K562 (cell line): Measurements from ENCODE around the gene PLD3. TPM values are rescaled to one million over a fixed set of nuclear protein-coding genes. Genes with fewer than 3 reads are reported as not detected.

Source experiments
- ATAC-seq: fragments of 200-7000 bp; cut with Tn5 transposase; 3 replicates; pipeline ENCODE4 v1.9.1; 2020; ENCODE audit warnings: moderate library complexity
- BruUV-seq: library from RNA; stranded (reverse); fragments of 400-500 nt; replicated peaks from 2 replicates; lab custom pipeline; 2021; lab: Mats Ljungman, UMichigan
- CTCF ChIA-PET: fragments of 300-600 bp; formaldehyde crosslinking; extraction: SDS; loops from one replicate; lab custom pipeline; 2021; ENCODE audit warnings: low intra/inter-chr PET ratio; lab: Yijun Ruan, JAX
- POLR2A ChIA-PET: fragments of 300-600, 350-650 bp; sonication (Branson Sonifier 250); formaldehyde crosslinking; extraction: SDS; loops from one replicate; lab custom pipeline; 2021; ENCODE audit warnings: antibody characterized with exemption, inconsistent platforms; lab: Yijun Ruan, JAX
- DNase-seq, 4 experiments: peaks; one replicate each; pipeline versions ENCODE4 v3.0.0 to v3.0.0-alpha.2; 2011 to 2018; ENCODE audit warnings: low spot score in 3 of 4, mixed read lengths in 3 of 4; ENCODE audit errors: extremely low read depth in 1 of 4
- FAIRE-seq: peaks from 2 replicates; lab custom pipeline; 2011; peaks lifted over from hg19 to GRCh38; lab: Jason Lieb, UNC
- H2AFZ ChIP-seq: 2 replicates; pipeline ENCODE4 v1.6.0; 2011; ENCODE audit warnings: low read depth, low read length, control low read depth, inconsistent platforms
- H3K27ac ChIP-seq: fragments of 200-600 bp; 3 replicates; pipeline ENCODE4 v1.8.0; 2011; ENCODE audit warnings: low read depth, mild to moderate bottlenecking, control low read depth, inconsistent platforms, low read length, moderate library complexity, mixed read lengths; ENCODE audit errors: extremely low read depth
- H3K27me3 ChIP-seq, 2 experiments: fragments of 300-600 bp in 1 of 2; 2 replicates in 1 of 2; 3 replicates in 1 of 2; pipeline versions ENCODE4 v1.6.0 to v1.8.0; 2011; ENCODE audit warnings: inconsistent platforms in 2 of 2, low read length in 2 of 2, mild to moderate bottlenecking in 1 of 2, mixed read lengths in 1 of 2, moderate library complexity in 1 of 2; ENCODE audit not compliant: control insufficient read depth in 2 of 2, insufficient read depth in 2 of 2
- H3K36me3 ChIP-seq: fragments of 300-600 bp; 3 replicates; pipeline ENCODE4 v1.8.0; 2011; ENCODE audit warnings: mild to moderate bottlenecking, low read length, inconsistent platforms; ENCODE audit not compliant: control insufficient read depth, insufficient read depth
- H3K4me1 ChIP-seq, 2 experiments: fragments of 200-600 bp in 1 of 2; replicated peaks in 1 of 2; 2 replicates in 1 of 2; 3 replicates in 1 of 2; pipeline versions ENCODE4 v1.5.1 to v1.8.0; 2011; ENCODE audit warnings: inconsistent platforms in 2 of 2, low read length in 2 of 2, mild to moderate bottlenecking in 1 of 2, mixed read lengths in 1 of 2, moderate library complexity in 1 of 2; ENCODE audit not compliant: control insufficient read depth in 2 of 2, insufficient read depth in 2 of 2
- H3K4me2 ChIP-seq: 2 replicates; pipeline ENCODE4 v1.6.1; 2011; ENCODE audit warnings: low read length, control low read depth, inconsistent platforms, mixed read lengths; ENCODE audit not compliant: insufficient read depth
- H3K4me3 ChIP-seq: fragments of 200-600 bp; sonication (generic), shearing (Covaris generic); 2 replicates; pipeline ENCODE4 v1.5.1; 2016; ENCODE audit warnings: control low read depth, inconsistent platforms
- H3K79me2 ChIP-seq: fragments of 200-600 bp; 3 replicates; pipeline ENCODE4 v1.8.0; 2011; ENCODE audit warnings: low read length, inconsistent platforms; ENCODE audit not compliant: control insufficient read depth, insufficient read depth
- H3K9ac ChIP-seq, 2 experiments: 2 replicates each; pipeline versions ENCODE4 v1.6.0 to v1.6.1; 2011; ENCODE audit warnings: low read depth in 2 of 2, low read length in 2 of 2, control low read depth in 1 of 2, inconsistent platforms in 1 of 2, mild to moderate bottlenecking in 1 of 2, mixed read lengths in 1 of 2; ENCODE audit not compliant: insufficient read depth in 1 of 2
- H3K9me1 ChIP-seq: one replicate; pipeline ENCODE4 v1.6.0; 2011; ENCODE audit warnings: inconsistent platforms, mild to moderate bottlenecking, low read length, moderate library complexity; ENCODE audit not compliant: control insufficient read depth, insufficient read depth
- H3K9me3 ChIP-seq: replicated peaks from 2 replicates; pipeline ENCODE4 v1.5.1; 2011; ENCODE audit warnings: low read depth, low read length, inconsistent platforms; ENCODE audit not compliant: control insufficient read depth, insufficient read depth
- H4K20me1 ChIP-seq: replicated peaks from 2 replicates; pipeline ENCODE4 v1.6.1; 2011; ENCODE audit warnings: low read length, inconsistent platforms, mixed read lengths; ENCODE audit not compliant: control insufficient read depth, insufficient read depth
- ARID1B ChIP-seq: fragments of 450-650 bp; IDR thresholded peaks from 2 replicates; pipeline ENCODE4 v1.6.1; 2016; ENCODE audit warnings: antibody characterized with exemption, mild to moderate bottlenecking, inconsistent platforms
- BCOR ChIP-seq: fragments of 450-650 bp; IDR thresholded peaks from 2 replicates; pipeline ENCODE4 v1.6.1; 2016
- CBFA2T2 ChIP-seq: fragments of 450-650 bp; conservative IDR thresholded peaks from 2 replicates; pipeline ENCODE4 v1.6.1; 2017; ENCODE audit warnings: mild to moderate bottlenecking
- CBFA2T3 ChIP-seq: fragments of 450-650 bp; IDR thresholded peaks from 2 replicates; pipeline ENCODE4 v1.6.1; 2017
- CCNT2 ChIP-seq: IDR thresholded peaks from 2 replicates; pipeline ENCODE4 v1.6.1; 2011; ENCODE audit warnings: borderline replicate concordance, low read depth, mild to moderate bottlenecking, moderate library complexity, mixed read lengths, low read length; ENCODE audit not compliant: insufficient read length; ENCODE audit errors: extremely low read depth
- DPF2 ChIP-seq: fragments of 450-650 bp; IDR thresholded peaks from 2 replicates; pipeline ENCODE4 v1.6.1; 2016
- EP300 ChIP-seq: IDR thresholded peaks from 2 replicates; pipeline ENCODE4 v1.6.1; 2012; ENCODE audit warnings: low read length, improper control_type of control experiment
- KAT7 ChIP-seq: sonication (generic); formaldehyde crosslinking; IDR thresholded peaks from 2 replicates; pipeline ENCODE4 v1.8.0; 2022; ENCODE audit warnings: missing genetic modification reagents, mild to moderate bottlenecking, borderline replicate concordance
- KDM1A ChIP-seq, 2 experiments: fragments of 450-650 bp; IDR thresholded peaks; 2 replicates each; pipeline ENCODE4 v1.6.1; 2016; ENCODE audit warnings: mild to moderate bottlenecking in 2 of 2
- MAFK ChIP-seq: IDR thresholded peaks from 2 replicates; pipeline ENCODE4 v1.6.1; 2011; ENCODE audit warnings: low read length, improper control_type of control experiment
- MCM2 ChIP-seq: fragments of 450-650 bp; IDR thresholded peaks from 2 replicates; pipeline ENCODE4 v1.6.1; 2017; ENCODE audit warnings: low read depth, mild to moderate bottlenecking
- MTA2 ChIP-seq: fragments of 450-650 bp; IDR thresholded peaks from 2 replicates; pipeline ENCODE4 v1.6.1; 2016; ENCODE audit warnings: low read depth
- NFE2 ChIP-seq: IDR thresholded peaks from 2 replicates; pipeline ENCODE4 v1.6.1; 2014; ENCODE audit warnings: antibody characterized with exemption, low read depth
- NFIC ChIP-seq: fragments of 450-650 bp; IDR thresholded peaks from 2 replicates; pipeline ENCODE4 v1.6.1; 2017; ENCODE audit warnings: mild to moderate bottlenecking, inconsistent platforms
- SMARCA4 ChIP-seq: fragments of 450-650 bp; IDR thresholded peaks from 2 replicates; pipeline ENCODE4 v1.6.1; 2016
- SMARCE1 ChIP-seq: fragments of 450-650 bp; IDR thresholded peaks from 2 replicates; pipeline ENCODE4 v1.7.1; 2016; ENCODE audit warnings: mild to moderate bottlenecking
- SPI1 ChIP-seq: IDR thresholded peaks from 2 replicates; pipeline ENCODE4 v1.6.1; 2011; ENCODE audit warnings: low read depth, low read length, control low read depth, borderline replicate concordance
- TAL1 ChIP-seq: fragments of 450-650 bp; IDR thresholded peaks from 2 replicates; pipeline ENCODE4 v1.6.1; 2016; ENCODE audit warnings: mild to moderate bottlenecking
- TCF3 ChIP-seq: sonication (generic); formaldehyde crosslinking; IDR thresholded peaks from 2 replicates; pipeline ENCODE4 v1.4.0; 2020; ENCODE audit warnings: mild to moderate bottlenecking, missing genetic modification reagents
- TEAD4 ChIP-seq, 2 experiments: sonication (generic) in 1 of 2; formaldehyde crosslinking in 1 of 2; IDR thresholded peaks; 2 replicates each; pipeline versions ENCODE4 v1.6.1 to v1.8.0; 2012 to 2022; ENCODE audit warnings: borderline replicate concordance in 1 of 2, inconsistent platforms in 1 of 2, low read length in 1 of 2, mild to moderate bottlenecking in 1 of 2, missing genetic modification reagents in 1 of 2
- THRAP3 ChIP-seq: fragments of 450-650 bp; IDR thresholded peaks from 2 replicates; pipeline ENCODE4 v1.6.1; 2016; ENCODE audit warnings: mild to moderate bottlenecking, inconsistent platforms, borderline replicate concordance
- ZC3H4 ChIP-seq: sonication (generic); formaldehyde crosslinking; IDR thresholded peaks from 2 replicates; pipeline ENCODE4 v1.9.0; 2021; ENCODE audit warnings: missing genetic modification reagents, borderline replicate concordance
- ZFPM2 ChIP-seq: fragments of 250-450 bp; sonication (Bioruptor Pico); IDR thresholded peaks from 2 replicates; pipeline ENCODE4 v1.5.1; 2022; ENCODE audit warnings: mild to moderate bottlenecking
- ZNF551 ChIP-seq: fragments of 250-450 bp; sonication (Bioruptor Pico); IDR thresholded peaks from 2 replicates; pipeline ENCODE4 v1.5.0; 2021; ENCODE audit warnings: mild to moderate bottlenecking, moderate library complexity
- WGBS: fragments of 100-300 bp; shearing (Covaris generic); methylation state at CpG from one replicate; pipeline ENCODE4 v1.1.6; 2016; ENCODE audit warnings: low coverage, mixed read lengths; ENCODE audit not compliant: insufficient coverage; ENCODE audit errors: missing lambda C conversion rate; 5-methylcytosine and 5-hydroxymethylcytosine counted together
- in situ Hi-C: fragments of 300-500 bp; cut with MboI; formaldehyde crosslinking; loops from 4 replicates; pipeline ENCODE4 v1.15.0; 2018; ENCODE audit warnings: inconsistent platforms, mixed read lengths
- intact Hi-C: fragments of 100-400 bp; cut with micrococcal nuclease; formaldehyde crosslinking; loops from 2 replicates; pipeline ENCODE4 v1.14.2; 2022
- polyA plus RNA-seq, 8 experiments: library from polyadenylated mRNA; depleted of rRNA in 4 of 8; stranded (reverse) in 5 of 8; unstranded in 3 of 8; fragments of >200 nt; fragmentation: Nextera tagmentation in 2 of 8; fragmentation: Illumina TruSeq in 1 of 8; extraction: Ambion mirVana in 2 of 8; extraction: Trizol in 1 of 8; gene quantifications; 2 replicates each; pipeline versions ENCODE4 v1.2.1 to v1.2.3, GENCODE V29; 2011 to 2014; ENCODE audit warnings: inconsistent platforms in 1 of 8, missing spikeins in 1 of 8
- total RNA-seq, 7 experiments: library from RNA; depleted of rRNA in 6 of 7; stranded (reverse); fragments of >200 nt in 6 of 7; fragmentation: Illumina TruSeq in 2 of 7; extraction: Trizol in 2 of 7; gene quantifications; 2 replicates each; pipeline versions ENCODE4 v1.2.1 to v1.2.3, GENCODE V29; 2011 to 2021; ENCODE audit warnings: low replicate concordance in 1 of 7
- TF ChIP-seq, protein P1 (sequence below): sonication (generic); formaldehyde crosslinking; IDR thresholded peaks from 2 replicates; pipeline ENCODE4 v1.8.0; 2022; ENCODE audit warnings: missing genetic modification reagents, mild to moderate bottlenecking, moderate library complexity, borderline replicate concordance

Gene PLD3
- total and polyA plus RNA-seq, 9 of the 15 experiments (the other 6 are each of a cell fraction or from before 2014, with no cell fraction given) = 2.3 to 128 (median 72.7) TPM

DNA sequence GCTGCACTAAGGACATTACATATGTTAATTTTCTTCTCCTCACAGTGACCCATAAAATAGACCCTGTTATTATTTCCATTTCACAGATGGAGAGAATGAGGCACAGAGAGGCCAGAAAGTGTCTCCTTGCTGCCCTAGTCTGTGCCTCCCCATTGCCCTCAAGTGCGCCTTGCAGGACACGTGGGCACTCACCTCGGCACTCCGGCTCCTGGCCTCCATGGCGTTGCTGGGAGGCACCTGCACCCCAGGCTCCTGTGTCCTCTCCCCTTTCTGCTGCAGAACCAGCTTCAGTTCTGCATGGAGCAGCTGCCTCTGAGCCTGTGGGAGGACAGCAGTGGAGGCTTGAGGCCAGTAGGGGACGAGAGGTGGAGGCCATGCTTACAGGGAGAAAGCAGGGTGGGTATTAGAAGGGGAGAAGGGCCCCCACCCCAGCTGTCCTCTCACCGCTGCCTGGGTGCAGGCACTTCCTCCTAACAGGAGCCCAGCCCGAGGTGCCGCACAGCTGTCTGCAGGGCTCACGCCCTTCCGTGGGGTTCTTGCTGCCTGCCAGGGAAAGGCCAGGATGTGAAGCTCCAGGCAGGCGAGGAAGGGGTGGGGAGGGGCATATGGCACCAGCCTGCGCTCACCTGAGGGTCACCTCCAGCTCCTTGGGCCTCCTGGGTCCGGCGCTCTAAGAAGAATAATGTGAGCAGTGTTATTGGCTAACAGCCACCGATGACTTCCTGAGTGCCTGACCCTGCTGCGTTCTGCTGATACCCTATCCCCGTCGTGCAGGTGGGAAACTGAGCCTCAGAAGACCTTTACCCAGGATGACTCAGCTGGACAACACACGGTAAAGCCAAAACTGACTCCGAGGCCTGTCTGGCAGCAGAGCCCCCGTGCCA is 59.5 kb downstream of the PLD3 start:
- POLR2A ChIA-PET = interaction anchor here (0.6 to 1.4 kb wide), 4 partner anchors 17 to 37 kb away, joined by 3 read pairs; partner anchors contain the start of gene SERTAD1
- BruUV-seq = no TSS peak
- WGBS = 28% methylated on average over 20 of the region's 22 CpGs
- peak; percentile 67 for TF ChIP-seq CBFA2T3
- peak; percentile 63 for TF ChIP-seq TCF3
- TF ChIP-seq TAL1 = peak; percentile 69
- TF ChIP-seq NFIC = peak; percentile 63
- peak in 1 of 2 experiments; percentile 69; a peak in 2 of 4 replicates for TF ChIP-seq KDM1A (IDR thresholded peaks at IDR 0.05)
- TF ChIP-seq EP300 = peak; percentile 38; the same call in 1 of the 2 replicates
- TF ChIP-seq MCM2 = no peak
- TF ChIP-seq SPI1 = peak; percentile 73
- TF ChIP-seq, protein P1, sequence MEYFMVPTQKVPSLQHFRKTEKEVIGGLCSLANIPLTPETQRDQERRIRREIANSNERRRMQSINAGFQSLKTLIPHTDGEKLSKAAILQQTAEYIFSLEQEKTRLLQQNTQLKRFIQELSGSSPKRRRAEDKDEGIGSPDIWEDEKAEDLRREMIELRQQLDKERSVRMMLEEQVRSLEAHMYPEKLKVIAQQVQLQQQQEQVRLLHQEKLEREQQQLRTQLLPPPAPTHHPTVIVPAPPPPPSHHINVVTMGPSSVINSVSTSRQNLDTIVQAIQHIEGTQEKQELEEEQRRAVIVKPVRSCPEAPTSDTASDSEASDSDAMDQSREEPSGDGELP (CRISPR knock-in tag) = peak; percentile 49; the same call in 1 of the 2 replicates
- TF ChIP-seq SMARCE1 = peak; percentile 43; the same call in 1 of the 2 replicates
- 0 out of 2 replicates have a peak, but pooled peaks have one; percentile 59 for TF ChIP-seq KAT7
- TF ChIP-seq BCOR = peak; percentile 87
- TF ChIP-seq ZNF551 (CRISPR knock-in tag) = no peak
- TF ChIP-seq ZC3H4 = no peak
- TF ChIP-seq NFE2 = peak; percentile 45; the same call in 1 of the 2 replicates
- no peak for TF ChIP-seq THRAP3
- peak; percentile 7; the same call in 1 of the 2 replicates for TF ChIP-seq MAFK
- TF ChIP-seq CBFA2T2 = 0 out of 2 replicates have a peak, but pooled peaks have one; percentile 30
- peak; percentile 40 for TF ChIP-seq CCNT2
- TF ChIP-seq ZFPM2 (CRISPR knock-in tag) = no peak
- peak; percentile 51; the same call in 1 of the 2 replicates for TF ChIP-seq SMARCA4
- peak; percentile 57 for TF ChIP-seq DPF2
- TF ChIP-seq TEAD4 (IDR thresholded peaks at IDR 0.05; ENCODE audit: low read length) = peak; percentile 52; the same call in 1 of the 2 replicates
- TF ChIP-seq TEAD4 (CRISPR knock-in tag; IDR thresholded peaks at IDR 0.05; ENCODE audit: borderline replicate concordance) = no peak
- TF ChIP-seq ARID1B = peak; percentile 82
- peak; percentile 34; the same call in 1 of the 2 replicates for TF ChIP-seq MTA2

More for the DNA sequence above, 59.5 kb downstream of the PLD3 start:
- Histone ChIP-seq H2AFZ (peak overlapping the region; percentile 85), H3K4me2 (peak overlapping the region; percentile 67), H3K4me1 (peaks cover 21 to 50% of the 10 kb centered on the region in 2 experiments; a peak in 4 of 5 replicates), H3K79me2 (no peaks in the 10 kb centered on the region), H3K9me3 (no peaks in the 10 kb centered on the region), H3K27me3 (no peaks in the 10 kb centered on the region), H3K9ac (peak overlapping the region in 1 of 2 experiments; percentile 87; a peak in 2 of 4 replicates), H3K9me1 (no peaks in the 10 kb centered on the region), H4K20me1 (no peaks in the 10 kb centered on the region), H3K27ac (peak overlapping the region; percentile 28; the same call in 1 of the 3 replicates), H3K36me3 (no peaks in the 10 kb centered on the region), H3K4me3 (no peak overlapping the region)
- DNase-seq = peak; percentile 41 to 66 (median 62)
- no peak for FAIRE-seq
- intact Hi-C loops = no loop called here
- CTCF ChIA-PET = interaction anchor here (0.6 kb wide), 1 partner anchor 103 kb away, joined by 3 read pairs; no protein-coding TSS in a partner anchor
- no peak for ATAC-seq
- in situ Hi-C loops = no loop called here
